ENCODE measurements around the gene C4orf50. TPM values are rescaled to one million over a fixed set of nuclear protein-coding genes. Genes with fewer than 3 reads are reported as not detected.

The C4orf50 gene
- total and polyA plus RNA-seq, 2 of the 8 experiments (the other 6 are each of a cell fraction or from before 2014, with no cell fraction given), result 0.08 to 0.22 TPM

DNA sequence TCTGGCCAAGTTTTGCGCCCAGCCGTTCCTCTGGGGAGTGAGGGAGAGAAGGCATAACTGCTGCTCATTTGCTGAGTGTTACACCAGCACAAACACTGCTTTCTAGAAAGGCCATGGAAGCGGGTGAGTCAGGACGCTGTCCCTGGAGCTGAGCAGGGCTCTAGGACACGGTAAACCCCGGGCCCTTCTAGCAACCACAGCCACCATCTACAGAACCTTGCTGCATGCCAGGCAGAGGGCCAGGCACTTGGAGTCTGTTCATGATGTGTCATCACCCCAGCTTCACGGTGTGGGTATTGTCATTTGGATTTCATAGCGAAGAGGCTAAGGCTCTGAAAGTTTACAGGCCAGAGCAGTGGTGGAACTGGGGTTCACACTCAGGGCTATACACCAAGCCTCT is 31.8 kb upstream of the C4orf50 start (continued):
- TF ChIP-seq, protein P1, sequence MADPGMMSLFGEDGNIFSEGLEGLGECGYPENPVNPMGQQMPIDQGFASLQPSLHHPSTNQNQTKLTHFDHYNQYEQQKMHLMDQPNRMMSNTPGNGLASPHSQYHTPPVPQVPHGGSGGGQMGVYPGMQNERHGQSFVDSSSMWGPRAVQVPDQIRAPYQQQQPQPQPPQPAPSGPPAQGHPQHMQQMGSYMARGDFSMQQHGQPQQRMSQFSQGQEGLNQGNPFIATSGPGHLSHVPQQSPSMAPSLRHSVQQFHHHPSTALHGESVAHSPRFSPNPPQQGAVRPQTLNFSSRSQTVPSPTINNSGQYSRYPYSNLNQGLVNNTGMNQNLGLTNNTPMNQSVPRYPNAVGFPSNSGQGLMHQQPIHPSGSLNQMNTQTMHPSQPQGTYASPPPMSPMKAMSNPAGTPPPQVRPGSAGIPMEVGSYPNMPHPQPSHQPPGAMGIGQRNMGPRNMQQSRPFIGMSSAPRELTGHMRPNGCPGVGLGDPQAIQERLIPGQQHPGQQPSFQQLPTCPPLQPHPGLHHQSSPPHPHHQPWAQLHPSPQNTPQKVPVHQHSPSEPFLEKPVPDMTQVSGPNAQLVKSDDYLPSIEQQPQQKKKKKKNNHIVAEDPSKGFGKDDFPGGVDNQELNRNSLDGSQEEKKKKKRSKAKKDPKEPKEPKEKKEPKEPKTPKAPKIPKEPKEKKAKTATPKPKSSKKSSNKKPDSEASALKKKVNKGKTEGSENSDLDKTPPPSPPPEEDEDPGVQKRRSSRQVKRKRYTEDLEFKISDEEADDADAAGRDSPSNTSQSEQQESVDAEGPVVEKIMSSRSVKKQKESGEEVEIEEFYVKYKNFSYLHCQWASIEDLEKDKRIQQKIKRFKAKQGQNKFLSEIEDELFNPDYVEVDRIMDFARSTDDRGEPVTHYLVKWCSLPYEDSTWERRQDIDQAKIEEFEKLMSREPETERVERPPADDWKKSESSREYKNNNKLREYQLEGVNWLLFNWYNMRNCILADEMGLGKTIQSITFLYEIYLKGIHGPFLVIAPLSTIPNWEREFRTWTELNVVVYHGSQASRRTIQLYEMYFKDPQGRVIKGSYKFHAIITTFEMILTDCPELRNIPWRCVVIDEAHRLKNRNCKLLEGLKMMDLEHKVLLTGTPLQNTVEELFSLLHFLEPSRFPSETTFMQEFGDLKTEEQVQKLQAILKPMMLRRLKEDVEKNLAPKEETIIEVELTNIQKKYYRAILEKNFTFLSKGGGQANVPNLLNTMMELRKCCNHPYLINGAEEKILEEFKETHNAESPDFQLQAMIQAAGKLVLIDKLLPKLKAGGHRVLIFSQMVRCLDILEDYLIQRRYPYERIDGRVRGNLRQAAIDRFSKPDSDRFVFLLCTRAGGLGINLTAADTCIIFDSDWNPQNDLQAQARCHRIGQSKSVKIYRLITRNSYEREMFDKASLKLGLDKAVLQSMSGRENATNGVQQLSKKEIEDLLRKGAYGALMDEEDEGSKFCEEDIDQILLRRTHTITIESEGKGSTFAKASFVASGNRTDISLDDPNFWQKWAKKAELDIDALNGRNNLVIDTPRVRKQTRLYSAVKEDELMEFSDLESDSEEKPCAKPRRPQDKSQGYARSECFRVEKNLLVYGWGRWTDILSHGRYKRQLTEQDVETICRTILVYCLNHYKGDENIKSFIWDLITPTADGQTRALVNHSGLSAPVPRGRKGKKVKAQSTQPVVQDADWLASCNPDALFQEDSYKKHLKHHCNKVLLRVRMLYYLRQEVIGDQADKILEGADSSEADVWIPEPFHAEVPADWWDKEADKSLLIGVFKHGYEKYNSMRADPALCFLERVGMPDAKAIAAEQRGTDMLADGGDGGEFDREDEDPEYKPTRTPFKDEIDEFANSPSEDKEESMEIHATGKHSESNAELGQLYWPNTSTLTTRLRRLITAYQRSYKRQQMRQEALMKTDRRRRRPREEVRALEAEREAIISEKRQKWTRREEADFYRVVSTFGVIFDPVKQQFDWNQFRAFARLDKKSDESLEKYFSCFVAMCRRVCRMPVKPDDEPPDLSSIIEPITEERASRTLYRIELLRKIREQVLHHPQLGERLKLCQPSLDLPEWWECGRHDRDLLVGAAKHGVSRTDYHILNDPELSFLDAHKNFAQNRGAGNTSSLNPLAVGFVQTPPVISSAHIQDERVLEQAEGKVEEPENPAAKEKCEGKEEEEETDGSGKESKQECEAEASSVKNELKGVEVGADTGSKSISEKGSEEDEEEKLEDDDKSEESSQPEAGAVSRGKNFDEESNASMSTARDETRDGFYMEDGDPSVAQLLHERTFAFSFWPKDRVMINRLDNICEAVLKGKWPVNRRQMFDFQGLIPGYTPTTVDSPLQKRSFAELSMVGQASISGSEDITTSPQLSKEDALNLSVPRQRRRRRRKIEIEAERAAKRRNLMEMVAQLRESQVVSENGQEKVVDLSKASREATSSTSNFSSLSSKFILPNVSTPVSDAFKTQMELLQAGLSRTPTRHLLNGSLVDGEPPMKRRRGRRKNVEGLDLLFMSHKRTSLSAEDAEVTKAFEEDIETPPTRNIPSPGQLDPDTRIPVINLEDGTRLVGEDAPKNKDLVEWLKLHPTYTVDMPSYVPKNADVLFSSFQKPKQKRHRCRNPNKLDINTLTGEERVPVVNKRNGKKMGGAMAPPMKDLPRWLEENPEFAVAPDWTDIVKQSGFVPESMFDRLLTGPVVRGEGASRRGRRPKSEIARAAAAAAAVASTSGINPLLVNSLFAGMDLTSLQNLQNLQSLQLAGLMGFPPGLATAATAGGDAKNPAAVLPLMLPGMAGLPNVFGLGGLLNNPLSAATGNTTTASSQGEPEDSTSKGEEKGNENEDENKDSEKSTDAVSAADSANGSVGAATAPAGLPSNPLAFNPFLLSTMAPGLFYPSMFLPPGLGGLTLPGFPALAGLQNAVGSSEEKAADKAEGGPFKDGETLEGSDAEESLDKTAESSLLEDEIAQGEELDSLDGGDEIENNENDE (IDR thresholded peaks at IDR 0.05; ENCODE audit: insufficient replicate concordance, low read length), result no peak
- no peak for TF ChIP-seq RBBP5 (IDR thresholded peaks at IDR 0.05; ENCODE audit: borderline replicate concordance, low read depth, low read length)
- no peak for TF ChIP-seq JUND (IDR thresholded peaks at IDR 0.05; ENCODE audit: low read length)
- TF ChIP-seq RFX5 (IDR thresholded peaks at IDR 0.05; ENCODE audit: borderline replicate concordance, low read depth, low read length), result no peak
- no peak for TF ChIP-seq FOSL1 (IDR thresholded peaks at IDR 0.05; ENCODE audit: insufficient read depth, low read depth, low read length)
- TF ChIP-seq MAFK (IDR thresholded peaks at IDR 0.05; ENCODE audit: low read depth, low read length), result no peak
- no peak for TF ChIP-seq KDM5A (IDR thresholded peaks at IDR 0.05; ENCODE audit: low read length)
- TF ChIP-seq NRF1 (IDR thresholded peaks at IDR 0.05; ENCODE audit: low read depth, low read length), result no peak
- no peak for TF ChIP-seq SUZ12 (IDR thresholded peaks at IDR 0.05; ENCODE audit: low read length)
- TF ChIP-seq CTBP2 (IDR thresholded peaks at IDR 0.05; ENCODE audit: borderline replicate concordance, insufficient read depth, insufficient read length, low read length), result no peak
- TF ChIP-seq KDM4A (IDR thresholded peaks at IDR 0.05; ENCODE audit: low read depth, low read length, severe bottlenecking), result no peak
- TF ChIP-seq POU5F1 (IDR thresholded peaks at IDR 0.05; ENCODE audit: low read depth, low read length), result no peak

Measured in H1 (cell line).